Measurements from ENCODE around the gene PTPRN2. TPM values are rescaled to one million over a fixed set of nuclear protein-coding genes. Genes with fewer than 3 reads are reported as not detected.

The PTPRN2 gene
- total RNA-seq, 1 donor from 2014 or later: 11.4 TPM

DNA sequence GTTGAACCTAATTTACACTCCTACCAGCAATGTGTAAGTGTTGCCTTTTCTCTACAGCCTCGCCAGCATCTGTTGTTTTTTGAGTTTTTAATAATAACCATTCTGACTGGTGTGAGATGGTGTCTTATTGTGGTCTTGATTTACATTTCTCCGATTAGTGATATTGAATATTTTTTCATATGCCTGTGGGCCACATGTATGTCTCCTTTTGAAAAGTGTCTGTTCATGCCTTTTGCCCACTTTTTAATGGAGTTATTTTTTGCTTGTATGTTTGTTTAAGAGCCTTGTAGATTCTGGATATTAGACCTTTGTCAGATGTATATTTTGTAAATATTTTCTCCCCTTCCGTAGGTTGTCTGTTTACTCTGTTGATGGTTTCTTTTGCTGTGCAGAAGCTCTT is 1055.6 kb downstream of the PTPRN2 start:
- TF ChIP-seq, protein P1, sequence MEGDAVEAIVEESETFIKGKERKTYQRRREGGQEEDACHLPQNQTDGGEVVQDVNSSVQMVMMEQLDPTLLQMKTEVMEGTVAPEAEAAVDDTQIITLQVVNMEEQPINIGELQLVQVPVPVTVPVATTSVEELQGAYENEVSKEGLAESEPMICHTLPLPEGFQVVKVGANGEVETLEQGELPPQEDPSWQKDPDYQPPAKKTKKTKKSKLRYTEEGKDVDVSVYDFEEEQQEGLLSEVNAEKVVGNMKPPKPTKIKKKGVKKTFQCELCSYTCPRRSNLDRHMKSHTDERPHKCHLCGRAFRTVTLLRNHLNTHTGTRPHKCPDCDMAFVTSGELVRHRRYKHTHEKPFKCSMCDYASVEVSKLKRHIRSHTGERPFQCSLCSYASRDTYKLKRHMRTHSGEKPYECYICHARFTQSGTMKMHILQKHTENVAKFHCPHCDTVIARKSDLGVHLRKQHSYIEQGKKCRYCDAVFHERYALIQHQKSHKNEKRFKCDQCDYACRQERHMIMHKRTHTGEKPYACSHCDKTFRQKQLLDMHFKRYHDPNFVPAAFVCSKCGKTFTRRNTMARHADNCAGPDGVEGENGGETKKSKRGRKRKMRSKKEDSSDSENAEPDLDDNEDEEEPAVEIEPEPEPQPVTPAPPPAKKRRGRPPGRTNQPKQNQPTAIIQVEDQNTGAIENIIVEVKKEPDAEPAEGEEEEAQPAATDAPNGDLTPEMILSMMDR (IDR thresholded peaks at IDR 0.05; ENCODE audit: unreplicated experiment): no peak
- Mint-ChIP-seq H3K9me3 (ENCODE audit: low read depth) (peaks cover 18% of the 10 kb centered on the region), H3K36me3 (ENCODE audit: insufficient read depth) (no peaks in the 10 kb centered on the region), H3K27ac (no peak overlapping the region), H3K27me3 (peaks cover 11% of the 10 kb centered on the region), H3K4me3 (ENCODE audit: low read depth) (no peak overlapping the region), H3K4me1 (ENCODE audit: low read depth) (no peaks in the 10 kb centered on the region)
- DNase-seq (ENCODE audit: low spot score, unreplicated experiment): no peak

DNA sequence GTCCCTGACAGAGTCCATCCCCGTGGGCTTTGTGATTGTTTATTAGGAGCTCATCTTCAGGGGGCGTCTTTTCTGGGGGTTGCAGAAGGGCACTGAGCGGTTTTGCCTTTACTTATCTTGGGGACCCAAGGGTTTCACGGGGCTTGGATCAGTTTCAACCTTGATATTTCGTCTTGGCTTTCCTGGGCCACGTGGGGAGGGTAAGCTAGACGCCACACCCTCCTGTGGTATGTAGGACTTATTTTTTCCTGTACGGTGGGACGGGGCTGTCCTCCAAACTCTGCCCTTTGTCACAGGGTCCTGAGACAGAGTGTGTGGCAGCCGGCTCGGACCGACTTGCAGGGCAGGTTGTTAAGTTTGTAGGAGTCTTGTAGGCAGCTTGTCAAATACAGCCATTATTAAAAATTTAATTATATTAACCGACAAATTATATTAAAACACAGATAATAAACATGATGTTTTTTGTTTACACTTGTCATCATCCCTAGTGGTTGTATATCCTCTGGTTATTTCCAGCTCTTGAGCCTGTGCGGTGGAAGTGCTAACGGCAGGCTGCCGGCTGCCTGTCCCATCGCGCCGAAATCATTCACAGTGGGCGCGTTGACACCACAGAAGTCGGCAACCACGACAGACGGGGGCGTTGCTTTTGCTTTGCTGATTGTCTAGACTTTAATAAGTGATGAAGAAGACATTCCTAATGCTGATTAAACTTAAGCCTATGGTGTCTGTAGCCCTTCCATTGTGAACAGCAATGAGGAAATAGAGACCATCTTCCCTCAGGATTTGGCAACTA is 1057.7 kb downstream of the PTPRN2 start:
- H3K36me3 Mint-ChIP-seq (ENCODE audit: insufficient read depth): no peaks in the 10 kb centered on the region
- TF ChIP-seq, protein P1 (IDR thresholded peaks at IDR 0.05; ENCODE audit: unreplicated experiment): no peak
- DNase-seq (ENCODE audit: low spot score, unreplicated experiment): peak; percentile 5
- H3K4me1 Mint-ChIP-seq (ENCODE audit: low read depth): no peaks in the 10 kb centered on the region
- H3K27me3 Mint-ChIP-seq: peaks cover 25% of the 10 kb centered on the region
- no peak overlapping the region for H3K27ac Mint-ChIP-seq
- H3K4me3 Mint-ChIP-seq (ENCODE audit: low read depth): no peak overlapping the region
- H3K9me3 Mint-ChIP-seq (ENCODE audit: low read depth): peaks cover 18% of the 10 kb centered on the region

DNA sequence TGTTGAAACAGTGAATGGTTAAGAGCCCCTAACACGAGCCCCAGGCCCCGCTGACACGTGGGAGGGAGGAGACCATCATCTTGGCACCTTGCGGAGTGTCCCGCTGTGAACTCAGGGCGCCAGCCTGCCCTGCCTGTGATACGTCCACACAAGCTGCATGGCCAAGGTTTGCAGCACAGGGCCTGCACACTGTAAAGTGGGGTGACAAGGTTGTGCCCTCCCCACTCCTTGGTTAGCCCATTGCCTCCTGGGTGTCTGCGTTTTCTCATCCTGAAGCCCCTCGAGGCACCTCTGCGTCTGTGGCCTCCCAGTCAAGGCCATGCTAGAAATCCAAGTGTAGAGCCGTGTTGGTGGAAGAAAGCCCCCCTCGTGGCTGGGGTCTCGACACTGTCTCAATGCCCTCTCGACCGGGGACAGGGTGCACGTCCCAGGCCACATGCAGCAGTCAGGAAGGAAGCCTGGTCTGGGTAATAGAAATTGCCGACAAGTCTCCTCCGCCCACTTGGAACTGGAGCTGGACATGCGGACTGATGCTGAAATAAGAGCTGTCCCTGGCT is 1058.8 kb downstream of the PTPRN2 start:
- Mint-ChIP-seq H3K27me3 (peaks cover 30% of the 10 kb centered on the region), H3K9me3 (ENCODE audit: low read depth) (peaks cover 18% of the 10 kb centered on the region), H3K27ac (no peak overlapping the region), H3K4me3 (ENCODE audit: low read depth) (no peak overlapping the region), H3K4me1 (ENCODE audit: low read depth) (no peaks in the 10 kb centered on the region), H3K36me3 (ENCODE audit: insufficient read depth) (no peaks in the 10 kb centered on the region)
- peak; percentile 6 for DNase-seq (ENCODE audit: low spot score, unreplicated experiment)
- TF ChIP-seq, protein P1 (IDR thresholded peaks at IDR 0.05; ENCODE audit: unreplicated experiment): no peak

DNA sequence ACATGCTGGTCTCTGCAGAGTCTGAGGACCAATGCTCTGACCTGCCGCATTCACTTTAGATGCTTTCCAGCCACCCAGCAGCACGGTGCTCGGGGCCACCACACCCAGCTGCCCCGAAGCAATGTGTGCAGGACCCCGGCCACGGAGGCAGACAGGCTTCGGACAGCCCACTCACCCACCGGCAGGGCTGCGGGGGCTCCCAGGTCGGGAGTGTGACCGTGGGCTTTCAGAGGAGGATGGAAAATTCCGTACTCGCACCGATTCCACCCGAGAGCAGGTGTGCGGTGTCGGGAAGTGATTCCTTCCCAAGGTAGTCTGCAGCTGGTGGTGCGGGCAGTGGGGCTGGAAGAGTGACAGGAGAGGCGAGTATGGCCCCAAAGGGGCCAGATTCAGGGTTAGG is 1059.9 kb downstream of the PTPRN2 start:
- no peaks in the 10 kb centered on the region for H3K4me1 Mint-ChIP-seq (ENCODE audit: low read depth)
- DNase-seq (ENCODE audit: low spot score, unreplicated experiment): peak; percentile 3
- H3K4me3 Mint-ChIP-seq (ENCODE audit: low read depth): no peak overlapping the region
- H3K9me3 Mint-ChIP-seq (ENCODE audit: low read depth): peaks cover 10% of the 10 kb centered on the region
- H3K27me3 Mint-ChIP-seq: peaks cover 30% of the 10 kb centered on the region
- TF ChIP-seq, protein P1 (IDR thresholded peaks at IDR 0.05; ENCODE audit: unreplicated experiment): no peak
- no peaks in the 10 kb centered on the region for H3K36me3 Mint-ChIP-seq (ENCODE audit: insufficient read depth)
- no peak overlapping the region for H3K27ac Mint-ChIP-seq

DNA sequence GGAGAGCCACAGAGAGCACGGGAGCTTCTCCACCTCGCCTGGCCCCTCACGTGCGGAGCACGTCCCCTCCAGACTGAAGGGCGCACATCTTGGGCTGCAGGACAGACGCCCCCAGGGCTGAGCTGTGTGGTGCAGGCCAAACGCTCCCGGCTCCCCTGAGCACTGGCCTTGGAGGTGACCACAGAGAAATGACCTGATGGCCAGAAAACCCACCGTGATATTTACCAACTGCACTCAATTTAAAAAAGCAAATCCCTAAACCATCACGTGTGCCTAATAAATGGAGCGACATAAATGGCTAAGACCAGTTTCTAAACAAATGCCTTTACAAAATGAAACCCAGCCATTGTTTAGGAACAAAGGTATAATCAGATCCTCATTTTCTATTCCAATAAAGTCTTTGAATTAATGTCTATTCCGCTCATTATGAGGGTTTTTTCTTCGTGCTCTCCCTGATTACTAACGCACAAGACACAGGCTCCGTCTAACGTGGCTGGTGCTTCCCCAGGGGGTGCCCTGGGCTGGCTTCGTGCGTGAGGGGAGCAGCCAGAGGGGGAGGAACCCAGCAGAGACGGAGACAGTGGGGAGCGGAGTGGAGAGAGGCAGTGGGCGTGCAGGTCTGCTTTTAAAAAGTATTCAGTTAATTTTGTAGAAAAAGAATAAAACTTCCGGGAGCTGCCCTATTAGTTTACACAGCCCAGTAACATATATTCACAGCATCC is 1060.5 kb downstream of the PTPRN2 start:
- Mint-ChIP-seq H3K4me1 (ENCODE audit: low read depth) (no peaks in the 10 kb centered on the region), H3K4me3 (ENCODE audit: low read depth) (no peak overlapping the region), H3K36me3 (ENCODE audit: insufficient read depth) (no peaks in the 10 kb centered on the region), H3K27me3 (peaks cover 35% of the 10 kb centered on the region), H3K27ac (no peak overlapping the region), H3K9me3 (ENCODE audit: low read depth) (peaks cover 4% of the 10 kb centered on the region)
- TF ChIP-seq, protein P1 (IDR thresholded peaks at IDR 0.05; ENCODE audit: unreplicated experiment): no peak
- DNase-seq (ENCODE audit: low spot score, unreplicated experiment): peak; percentile 4
